NCI-H2196 (cell line): ENCODE measurements around the gene ARPC5L.
"Not testable (repeated sequence)": the region's sequence is repeated elsewhere in the genome, so short reads cannot be mapped to it uniquely, and the experiment has no call there.

Source experiments
- DNase-seq: peaks from one replicate; lab custom pipeline; 2025; ENCODE audit not compliant: unreplicated experiment; lab: John Stamatoyannopoulos, UW

The ARPC5L gene

GRCh38 chr9:124861342-124862229 is at the start of gene ARPC5L, which contains the start of gene RPL35:
TSS of gene ARPC5L (plus strand) at chr9:124862130. CDS start at chr9:124869291, 7,161 bp downstream.
TSS of gene RPL35 (minus strand) at chr9:124861957. CDS start at chr9:124861912, 45 bp downstream.
- DNase-seq = peak; percentile 94

GRCh38 chr9:124812441-124812876 is 49.5 kb upstream of the ARPC5L start:
- no peak for DNase-seq

GRCh38 chr9:124813041-124813440 is 48.9 kb upstream of the ARPC5L start:
- no peak for DNase-seq

GRCh38 chr9:124813501-124814163 is 48.3 kb upstream of the ARPC5L start:
- no peak for DNase-seq

- DNase-seq = no peak
Observed at GRCh38 chr9:124814164-124814535, 47.8 kb upstream of the ARPC5L start.

GRCh38 chr9:124815601-124816000 is 46.3 kb upstream of the ARPC5L start:
- DNase-seq = no peak

- DNase-seq = peak; percentile 42
Observed at GRCh38 chr9:124818431-124819281, 43.3 kb upstream of the ARPC5L start.

GRCh38 chr9:124820698-124821623 is 41.0 kb upstream of the ARPC5L start:
- no peak for DNase-seq

- DNase-seq = no peak
Observed at GRCh38 chr9:124828489-124829333, 33.2 kb upstream of the ARPC5L start.

GRCh38 chr9:124829334-124829669 is 32.6 kb upstream of the ARPC5L start:
- no peak for DNase-seq

- DNase-seq = no peak
Observed at GRCh38 chr9:124830593-124830992, 31.3 kb upstream of the ARPC5L start.

GRCh38 chr9:124831642-124832364 is 30.1 kb upstream of the ARPC5L start:
- DNase-seq = no peak

GRCh38 chr9:124834591-124834990 is 27.3 kb upstream of the ARPC5L start:
- DNase-seq = no peak

GRCh38 chr9:124835026-124835557 is 26.8 kb upstream of the ARPC5L start:
- DNase-seq = peak; percentile 64

- not testable (repeated sequence) for DNase-seq
Observed at GRCh38 chr9:124838132-124838531, 23.8 kb upstream of the ARPC5L start.

GRCh38 chr9:124838567-124839275 is 23.2 kb upstream of the ARPC5L start:
- not testable (repeated sequence) for DNase-seq

- no peak for DNase-seq
Observed at GRCh38 chr9:124839612-124840299, 22.2 kb upstream of the ARPC5L start.
